SH-SY5Y (cell line): Measurements from ENCODE around the gene RTP2.

Source experiments
- GATA2 ChIP-seq: IDR thresholded peaks from 2 replicates; pipeline ENCODE4 v1.6.1; 2011; ENCODE audit warnings: mild to moderate bottlenecking, low read depth, low read length
- GATA3 ChIP-seq: IDR thresholded peaks from 2 replicates; pipeline ENCODE4 v1.6.1; 2011; ENCODE audit warnings: low read depth, mild to moderate bottlenecking, low read length, moderate library complexity

- TF ChIP-seq GATA2 (no peak), GATA3 (no peak)
These were observed 40.2 kb upstream of the RTP2 start for GRCh38 chr3:187742351-187743171.
